ENCODE measurements around the gene MFAP4.

- TF ChIP-seq CTCF (IDR thresholded peaks at IDR 0.05; ENCODE audit: low read length) (no peak), EZH2phosphoT487 (IDR thresholded peaks at IDR 0.05; ENCODE audit: low read length) (no peak)
Observed at GRCh38 chr17:19334331-19334730, 52.7 kb downstream of the MFAP4 start.
